Endothelial cell of umbilical vein (primary cell): Measurements from ENCODE around the gene OTOS.

Experiments used
- EZH2 ChIP-seq: IDR thresholded peaks from 2 replicates; pipeline ENCODE4 v1.6.1; 2012; ENCODE audit warnings: borderline replicate concordance, low read depth, mild to moderate bottlenecking, moderate library complexity, low read length, inconsistent platforms; ENCODE audit not compliant: severe bottlenecking
- FOS ChIP-seq: IDR thresholded peaks from 2 replicates; pipeline ENCODE4 v1.6.1; 2011; ENCODE audit warnings: mild to moderate bottlenecking, low read length, moderate library complexity, borderline replicate concordance; ENCODE audit not compliant: insufficient read depth
- GATA2 ChIP-seq: IDR thresholded peaks from 2 replicates; pipeline ENCODE4 v1.7.0; 2011; ENCODE audit warnings: low read depth, mild to moderate bottlenecking, moderate library complexity, mixed read lengths, low read length; ENCODE audit not compliant: insufficient read length, insufficient read depth
- JUN ChIP-seq: IDR thresholded peaks from 2 replicates; pipeline ENCODE4 v1.6.1; 2011; ENCODE audit warnings: borderline replicate concordance, low read depth; ENCODE audit not compliant: insufficient read length, insufficient read depth
- POLR2A ChIP-seq: IDR thresholded peaks from 2 replicates; pipeline ENCODE4 v1.6.1; 2012; ENCODE audit warnings: low read depth, mild to moderate bottlenecking, control low read depth, low read length
- POLR2AphosphoS5 ChIP-seq: IDR thresholded peaks from 2 replicates; pipeline ENCODE4 v1.6.1; 2012; ENCODE audit warnings: low read depth, mild to moderate bottlenecking, control low read depth, low read length, moderate library complexity; ENCODE audit not compliant: insufficient read depth
- TF ChIP-seq, protein P1 (sequence below), 2 donors: IDR thresholded peaks; 1 replicate in 1 of 2; 2 replicates in 1 of 2; pipeline ENCODE4 v1.5.1; 2011; ENCODE audit warnings: low read length in 2 of 2, mild to moderate bottlenecking in 2 of 2, moderate library complexity in 2 of 2, control low read depth in 1 of 2, inconsistent platforms in 1 of 2, low read depth in 1 of 2; ENCODE audit not compliant: insufficient read depth in 1 of 2; ENCODE audit errors: extremely low read depth in 1 of 2
- TF ChIP-seq, protein P2 (sequence below): IDR thresholded peaks from 2 replicates; pipeline ENCODE4 v1.6.1; 2011; ENCODE audit not compliant: insufficient read depth, insufficient read length

DNA sequence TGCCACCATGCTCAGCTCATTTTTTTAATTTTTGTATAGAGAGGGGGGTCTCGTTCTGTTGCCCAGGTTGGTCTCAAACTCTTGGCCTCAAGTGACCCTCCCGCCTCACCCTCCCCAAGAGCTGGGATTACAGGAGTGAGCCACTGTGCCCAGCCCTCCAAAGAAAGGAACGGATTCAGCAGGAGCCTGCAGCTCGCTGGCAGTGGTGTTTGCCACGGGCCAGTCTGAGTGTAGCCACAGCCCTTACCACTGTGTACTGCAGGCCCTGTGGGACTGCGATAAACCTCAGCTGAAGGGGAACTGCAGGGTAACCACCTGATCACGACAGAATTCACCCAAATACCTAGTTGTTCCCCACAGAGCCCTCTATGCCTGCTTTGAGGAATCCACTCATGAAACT is 11.1 kb downstream of the OTOS start:
- TF ChIP-seq POLR2AphosphoS5 (no peak), EZH2 (no peak), JUN (no peak), FOS (no peak), POLR2A (no peak), GATA2 (no peak)
- TF ChIP-seq, protein P1, sequence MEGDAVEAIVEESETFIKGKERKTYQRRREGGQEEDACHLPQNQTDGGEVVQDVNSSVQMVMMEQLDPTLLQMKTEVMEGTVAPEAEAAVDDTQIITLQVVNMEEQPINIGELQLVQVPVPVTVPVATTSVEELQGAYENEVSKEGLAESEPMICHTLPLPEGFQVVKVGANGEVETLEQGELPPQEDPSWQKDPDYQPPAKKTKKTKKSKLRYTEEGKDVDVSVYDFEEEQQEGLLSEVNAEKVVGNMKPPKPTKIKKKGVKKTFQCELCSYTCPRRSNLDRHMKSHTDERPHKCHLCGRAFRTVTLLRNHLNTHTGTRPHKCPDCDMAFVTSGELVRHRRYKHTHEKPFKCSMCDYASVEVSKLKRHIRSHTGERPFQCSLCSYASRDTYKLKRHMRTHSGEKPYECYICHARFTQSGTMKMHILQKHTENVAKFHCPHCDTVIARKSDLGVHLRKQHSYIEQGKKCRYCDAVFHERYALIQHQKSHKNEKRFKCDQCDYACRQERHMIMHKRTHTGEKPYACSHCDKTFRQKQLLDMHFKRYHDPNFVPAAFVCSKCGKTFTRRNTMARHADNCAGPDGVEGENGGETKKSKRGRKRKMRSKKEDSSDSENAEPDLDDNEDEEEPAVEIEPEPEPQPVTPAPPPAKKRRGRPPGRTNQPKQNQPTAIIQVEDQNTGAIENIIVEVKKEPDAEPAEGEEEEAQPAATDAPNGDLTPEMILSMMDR (IDR thresholded peaks at IDR 0.05; ENCODE audit: extremely low read depth in 1 of 2, insufficient read depth in 1 of 2, low read depth in 1 of 2, low read length in 2 of 2), result no peak
- TF ChIP-seq, protein P2, sequence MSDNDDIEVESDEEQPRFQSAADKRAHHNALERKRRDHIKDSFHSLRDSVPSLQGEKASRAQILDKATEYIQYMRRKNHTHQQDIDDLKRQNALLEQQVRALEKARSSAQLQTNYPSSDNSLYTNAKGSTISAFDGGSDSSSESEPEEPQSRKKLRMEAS, result no peak
